K562 (cell line): ENCODE results near the gene ZNF655. TPM values are rescaled to one million over a fixed set of nuclear protein-coding genes. Genes with fewer than 3 reads are reported as not detected.

Experiments
- ADNP ChIP-seq: fragments of 200-800 bp; sonication (Bioruptor generic); IDR thresholded peaks from 2 replicates; pipeline ENCODE4 v1.6.1; 2016; ENCODE audit warnings: missing genetic modification characterization, missing compliant biosample characterization
- CC2D1A ChIP-seq: fragments of 450-650 bp; IDR thresholded peaks from 2 replicates; pipeline ENCODE4 v1.6.1; 2017; ENCODE audit warnings: mild to moderate bottlenecking
- HIVEP1 ChIP-seq: fragments of 250-450 bp; sonication (Bioruptor Pico); IDR thresholded peaks from 2 replicates; pipeline ENCODE4 v1.4.0; 2020; ENCODE audit warnings: mild to moderate bottlenecking
- JUNB ChIP-seq: fragments of 450-650 bp; formaldehyde crosslinking; conservative IDR thresholded peaks from 2 replicates; pipeline ENCODE4 v1.4.0; 2020; ENCODE audit warnings: mild to moderate bottlenecking
- NFIC ChIP-seq: fragments of 450-650 bp; IDR thresholded peaks from 2 replicates; pipeline ENCODE4 v1.6.1; 2017; ENCODE audit warnings: mild to moderate bottlenecking, inconsistent platforms
- OTX1 ChIP-seq: fragments of 450-650 bp; formaldehyde crosslinking; IDR thresholded peaks from 2 replicates; pipeline ENCODE4 v1.4.0; 2022; ENCODE audit warnings: mild to moderate bottlenecking
- PCBP1 ChIP-seq: fragments of 200-400 bp; formaldehyde crosslinking; IDR thresholded peaks from 2 replicates; pipeline ENCODE4 v1.6.1; 2018; ENCODE audit warnings: mild to moderate bottlenecking, low read depth, low read length; ENCODE audit not compliant: poor library complexity, severe bottlenecking
- RUNX1 ChIP-seq: sonication (generic); IDR thresholded peaks from 2 replicates; pipeline ENCODE4 v1.6.1; 2016; ENCODE audit warnings: antibody characterized with exemption, low read depth
- SP1 ChIP-seq: sonication (generic); formaldehyde crosslinking; IDR thresholded peaks from 2 replicates; pipeline ENCODE4 v1.8.1; 2022; ENCODE audit warnings: mild to moderate bottlenecking, missing genetic modification reagents
- TAF7 ChIP-seq: fragments of 450-650 bp; IDR thresholded peaks from 2 replicates; pipeline ENCODE4 v1.6.1; 2016; ENCODE audit warnings: missing genetic modification characterization, missing compliant biosample characterization
- TFAM ChIP-seq: fragments of 250-450 bp; sonication (Bioruptor Pico); conservative IDR thresholded peaks from 2 replicates; pipeline ENCODE4 v1.5.0; 2021; ENCODE audit warnings: mild to moderate bottlenecking, moderate library complexity
- ZBTB17 ChIP-seq: fragments of 450-650 bp; formaldehyde crosslinking; IDR thresholded peaks from 2 replicates; pipeline ENCODE4 v1.4.0; 2020; ENCODE audit warnings: mild to moderate bottlenecking
- ZEB2 ChIP-seq: fragments of 450-650 bp; IDR thresholded peaks from 2 replicates; pipeline ENCODE4 v1.6.1; 2016
- polyA plus RNA-seq, 8 experiments: library from polyadenylated mRNA; depleted of rRNA in 4 of 8; stranded (reverse) in 5 of 8; unstranded in 3 of 8; fragments of >200 nt; fragmentation: Nextera tagmentation in 2 of 8; fragmentation: Illumina TruSeq in 1 of 8; extraction: Ambion mirVana in 2 of 8; extraction: Trizol in 1 of 8; gene quantifications; 2 replicates each; pipeline versions ENCODE4 v1.2.1 to v1.2.3, GENCODE V29; 2011 to 2014; ENCODE audit warnings: inconsistent platforms in 1 of 8, missing spikeins in 1 of 8
- total RNA-seq, 7 experiments: library from RNA; depleted of rRNA in 6 of 7; stranded (reverse); fragments of >200 nt in 6 of 7; fragmentation: Illumina TruSeq in 2 of 7; extraction: Trizol in 2 of 7; gene quantifications; 2 replicates each; pipeline versions ENCODE4 v1.2.1 to v1.2.3, GENCODE V29; 2011 to 2021; ENCODE audit warnings: low replicate concordance in 1 of 7
- TF ChIP-seq, protein P1 (sequence below): fragments of 150-350 bp; IDR thresholded peaks from 2 replicates; pipeline ENCODE4 v1.6.1; 2014; ENCODE audit warnings: low read depth, mild to moderate bottlenecking, low read length, borderline replicate concordance
- TF ChIP-seq, protein P2 (sequence below): sonication (generic); formaldehyde crosslinking; IDR thresholded peaks from 2 replicates; pipeline ENCODE4 v1.8.0; 2023; ENCODE audit warnings: missing genetic modification reagents, mild to moderate bottlenecking, borderline replicate concordance
- TF ChIP-seq, protein P3 (sequence below): fragments of 250-450 bp; sonication (Bioruptor Pico); IDR thresholded peaks from 2 replicates; pipeline ENCODE4 v1.9.0; 2021; ENCODE audit warnings: mild to moderate bottlenecking
- TF ChIP-seq, protein P4 (sequence below): sonication (generic); formaldehyde crosslinking; IDR thresholded peaks from 2 replicates; pipeline ENCODE4 v1.8.0; 2023; ENCODE audit warnings: mild to moderate bottlenecking, missing genetic modification reagents

Gene ZNF655
- total and polyA plus RNA-seq, 9 of the 15 experiments (the other 6 are each of a cell fraction or from before 2014, with no cell fraction given) = 25.7 to 130 (median 95.2) TPM

DNA sequence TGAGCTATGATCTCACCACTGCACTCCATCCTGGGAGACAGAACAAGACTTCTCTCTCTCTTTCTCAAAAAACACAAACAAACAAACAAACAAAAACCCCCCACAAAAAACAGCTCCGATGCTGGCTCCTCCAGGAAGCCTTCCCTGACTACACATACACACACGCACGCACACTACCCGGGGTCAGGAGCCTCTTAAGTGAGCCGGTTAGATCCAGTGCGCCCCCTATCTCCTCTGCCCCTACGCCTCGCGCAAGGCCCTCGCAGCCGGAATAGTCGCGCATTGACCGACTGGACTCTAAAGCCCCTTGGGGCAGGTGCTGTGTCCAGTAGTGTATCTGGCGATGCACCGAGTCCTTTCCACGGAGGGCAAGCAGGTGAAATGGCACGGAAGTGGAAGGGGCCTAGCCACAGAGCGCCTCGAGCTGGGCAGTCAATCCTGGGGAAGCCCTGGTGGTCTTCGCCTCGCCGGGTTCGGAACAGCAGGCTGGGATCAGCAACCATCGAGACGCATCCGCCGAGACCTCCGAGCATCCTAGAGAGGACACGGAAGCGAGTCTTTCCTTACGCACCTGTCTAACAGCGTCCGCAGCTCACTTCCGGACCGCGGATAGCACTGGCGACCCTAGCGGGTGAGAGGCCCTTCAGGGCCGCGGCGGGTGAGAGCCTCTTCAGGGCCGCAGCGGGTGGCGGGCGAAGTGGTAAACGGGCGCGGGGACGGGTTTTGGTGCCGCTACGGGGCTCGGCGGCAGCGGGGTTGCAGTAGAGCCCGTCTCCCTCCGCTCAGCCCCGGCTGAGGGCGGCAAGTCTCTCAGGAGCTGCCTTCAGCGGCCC, 58.1 kb downstream of the ZNF655 start, which contains the start of gene ZSCAN25 (continued):
- TF ChIP-seq TAF7 (tag) (peak; percentile 86), HIVEP1 (CRISPR knock-in tag) (peak; percentile 50; the same call in 1 of the 2 replicates), ADNP (tag) (peak; percentile 95), NFIC (0 out of 2 replicates have a peak, but pooled peaks have one; percentile 49), PCBP1 (peak; percentile 43), TFAM (CRISPR knock-in tag) (no peak), RUNX1 (no peak; the same call in 1 of the 2 replicates), CC2D1A (peak; percentile 94), SP1 (CRISPR knock-in tag) (peak; percentile 92), JUNB (CRISPR knock-in tag) (no peak), OTX1 (CRISPR knock-in tag) (no peak; the same call in none of the 2 replicates), ZBTB17 (CRISPR knock-in tag) (peak; percentile 64), ZEB2 (peak; percentile 28; the same call in 1 of the 2 replicates)
- TF ChIP-seq, protein P1, sequence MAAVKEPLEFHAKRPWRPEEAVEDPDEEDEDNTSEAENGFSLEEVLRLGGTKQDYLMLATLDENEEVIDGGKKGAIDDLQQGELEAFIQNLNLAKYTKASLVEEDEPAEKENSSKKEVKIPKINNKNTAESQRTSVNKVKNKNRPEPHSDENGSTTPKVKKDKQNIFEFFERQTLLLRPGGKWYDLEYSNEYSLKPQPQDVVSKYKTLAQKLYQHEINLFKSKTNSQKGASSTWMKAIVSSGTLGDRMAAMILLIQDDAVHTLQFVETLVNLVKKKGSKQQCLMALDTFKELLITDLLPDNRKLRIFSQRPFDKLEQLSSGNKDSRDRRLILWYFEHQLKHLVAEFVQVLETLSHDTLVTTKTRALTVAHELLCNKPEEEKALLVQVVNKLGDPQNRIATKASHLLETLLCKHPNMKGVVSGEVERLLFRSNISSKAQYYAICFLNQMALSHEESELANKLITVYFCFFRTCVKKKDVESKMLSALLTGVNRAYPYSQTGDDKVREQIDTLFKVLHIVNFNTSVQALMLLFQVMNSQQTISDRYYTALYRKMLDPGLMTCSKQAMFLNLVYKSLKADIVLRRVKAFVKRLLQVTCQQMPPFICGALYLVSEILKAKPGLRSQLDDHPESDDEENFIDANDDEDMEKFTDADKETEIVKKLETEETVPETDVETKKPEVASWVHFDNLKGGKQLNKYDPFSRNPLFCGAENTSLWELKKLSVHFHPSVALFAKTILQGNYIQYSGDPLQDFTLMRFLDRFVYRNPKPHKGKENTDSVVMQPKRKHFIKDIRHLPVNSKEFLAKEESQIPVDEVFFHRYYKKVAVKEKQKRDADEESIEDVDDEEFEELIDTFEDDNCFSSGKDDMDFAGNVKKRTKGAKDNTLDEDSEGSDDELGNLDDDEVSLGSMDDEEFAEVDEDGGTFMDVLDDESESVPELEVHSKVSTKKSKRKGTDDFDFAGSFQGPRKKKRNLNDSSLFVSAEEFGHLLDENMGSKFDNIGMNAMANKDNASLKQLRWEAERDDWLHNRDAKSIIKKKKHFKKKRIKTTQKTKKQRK = peak; percentile 20; the same call in 1 of the 2 replicates
- TF ChIP-seq, protein P2, sequence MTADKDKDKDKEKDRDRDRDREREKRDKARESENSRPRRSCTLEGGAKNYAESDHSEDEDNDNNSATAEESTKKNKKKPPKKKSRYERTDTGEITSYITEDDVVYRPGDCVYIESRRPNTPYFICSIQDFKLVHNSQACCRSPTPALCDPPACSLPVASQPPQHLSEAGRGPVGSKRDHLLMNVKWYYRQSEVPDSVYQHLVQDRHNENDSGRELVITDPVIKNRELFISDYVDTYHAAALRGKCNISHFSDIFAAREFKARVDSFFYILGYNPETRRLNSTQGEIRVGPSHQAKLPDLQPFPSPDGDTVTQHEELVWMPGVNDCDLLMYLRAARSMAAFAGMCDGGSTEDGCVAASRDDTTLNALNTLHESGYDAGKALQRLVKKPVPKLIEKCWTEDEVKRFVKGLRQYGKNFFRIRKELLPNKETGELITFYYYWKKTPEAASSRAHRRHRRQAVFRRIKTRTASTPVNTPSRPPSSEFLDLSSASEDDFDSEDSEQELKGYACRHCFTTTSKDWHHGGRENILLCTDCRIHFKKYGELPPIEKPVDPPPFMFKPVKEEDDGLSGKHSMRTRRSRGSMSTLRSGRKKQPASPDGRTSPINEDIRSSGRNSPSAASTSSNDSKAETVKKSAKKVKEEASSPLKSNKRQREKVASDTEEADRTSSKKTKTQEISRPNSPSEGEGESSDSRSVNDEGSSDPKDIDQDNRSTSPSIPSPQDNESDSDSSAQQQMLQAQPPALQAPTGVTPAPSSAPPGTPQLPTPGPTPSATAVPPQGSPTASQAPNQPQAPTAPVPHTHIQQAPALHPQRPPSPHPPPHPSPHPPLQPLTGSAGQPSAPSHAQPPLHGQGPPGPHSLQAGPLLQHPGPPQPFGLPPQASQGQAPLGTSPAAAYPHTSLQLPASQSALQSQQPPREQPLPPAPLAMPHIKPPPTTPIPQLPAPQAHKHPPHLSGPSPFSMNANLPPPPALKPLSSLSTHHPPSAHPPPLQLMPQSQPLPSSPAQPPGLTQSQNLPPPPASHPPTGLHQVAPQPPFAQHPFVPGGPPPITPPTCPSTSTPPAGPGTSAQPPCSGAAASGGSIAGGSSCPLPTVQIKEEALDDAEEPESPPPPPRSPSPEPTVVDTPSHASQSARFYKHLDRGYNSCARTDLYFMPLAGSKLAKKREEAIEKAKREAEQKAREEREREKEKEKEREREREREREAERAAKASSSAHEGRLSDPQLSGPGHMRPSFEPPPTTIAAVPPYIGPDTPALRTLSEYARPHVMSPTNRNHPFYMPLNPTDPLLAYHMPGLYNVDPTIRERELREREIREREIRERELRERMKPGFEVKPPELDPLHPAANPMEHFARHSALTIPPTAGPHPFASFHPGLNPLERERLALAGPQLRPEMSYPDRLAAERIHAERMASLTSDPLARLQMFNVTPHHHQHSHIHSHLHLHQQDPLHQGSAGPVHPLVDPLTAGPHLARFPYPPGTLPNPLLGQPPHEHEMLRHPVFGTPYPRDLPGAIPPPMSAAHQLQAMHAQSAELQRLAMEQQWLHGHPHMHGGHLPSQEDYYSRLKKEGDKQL = no peak; the same call in 1 of the 2 replicates
- TF ChIP-seq, protein P3, sequence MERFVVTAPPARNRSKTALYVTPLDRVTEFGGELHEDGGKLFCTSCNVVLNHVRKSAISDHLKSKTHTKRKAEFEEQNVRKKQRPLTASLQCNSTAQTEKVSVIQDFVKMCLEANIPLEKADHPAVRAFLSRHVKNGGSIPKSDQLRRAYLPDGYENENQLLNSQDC (CRISPR knock-in tag) = peak; percentile 60; the same call in 1 of the 2 replicates
- TF ChIP-seq, protein P4, sequence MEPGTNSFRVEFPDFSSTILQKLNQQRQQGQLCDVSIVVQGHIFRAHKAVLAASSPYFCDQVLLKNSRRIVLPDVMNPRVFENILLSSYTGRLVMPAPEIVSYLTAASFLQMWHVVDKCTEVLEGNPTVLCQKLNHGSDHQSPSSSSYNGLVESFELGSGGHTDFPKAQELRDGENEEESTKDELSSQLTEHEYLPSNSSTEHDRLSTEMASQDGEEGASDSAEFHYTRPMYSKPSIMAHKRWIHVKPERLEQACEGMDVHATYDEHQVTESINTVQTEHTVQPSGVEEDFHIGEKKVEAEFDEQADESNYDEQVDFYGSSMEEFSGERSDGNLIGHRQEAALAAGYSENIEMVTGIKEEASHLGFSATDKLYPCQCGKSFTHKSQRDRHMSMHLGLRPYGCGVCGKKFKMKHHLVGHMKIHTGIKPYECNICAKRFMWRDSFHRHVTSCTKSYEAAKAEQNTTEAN (CRISPR knock-in tag) = peak; percentile 91
